Measurements from ENCODE around the gene KIF25.

KIF25 gene

GRCh38 chr6:168055696-168056489 lies 58.4 kb downstream of the KIF25 start:
- no peak overlapping the region for H3K27ac ChIP-seq
- H3K4me3 ChIP-seq: no peak overlapping the region

- H3K4me3 ChIP-seq: no peak overlapping the region
- no peak overlapping the region for H3K27ac ChIP-seq
Observed at GRCh38 chr6:168056892-168057527, 59.5 kb downstream of the KIF25 start.

GRCh38 chr6:168057836-168058235 lies 60.4 kb downstream of the KIF25 start:
- Histone ChIP-seq H3K27ac (no peak overlapping the region), H3K4me3 (no peak overlapping the region)

GRCh38 chr6:168058691-168059551 lies 61.5 kb downstream of the KIF25 start:
- H3K27ac ChIP-seq: no peak overlapping the region
- H3K4me3 ChIP-seq: no peak overlapping the region

- Histone ChIP-seq H3K27ac (no peak overlapping the region), H3K4me3 (no peak overlapping the region)
Observed at GRCh38 chr6:168060521-168060931, 63.1 kb downstream of the KIF25 start.

- no peak overlapping the region for H3K27ac ChIP-seq
- no peak overlapping the region for H3K4me3 ChIP-seq
Observed at GRCh38 chr6:168061269-168062210, 64.1 kb downstream of the KIF25 start.

GRCh38 chr6:168062346-168063289 lies 65.1 kb downstream of the KIF25 start:
- Histone ChIP-seq H3K4me3 (no peak overlapping the region), H3K27ac (no peak overlapping the region)

GRCh38 chr6:168063431-168063830 lies 66.0 kb downstream of the KIF25 start:
- Histone ChIP-seq H3K4me3 (no peak overlapping the region), H3K27ac (no peak overlapping the region)

- no peak overlapping the region for H3K4me3 ChIP-seq
- no peak overlapping the region for H3K27ac ChIP-seq
Observed at GRCh38 chr6:168064226-168064807, 66.8 kb downstream of the KIF25 start.

- no peak overlapping the region for H3K4me3 ChIP-seq
Observed at GRCh38 chr6:168067081-168067759, 69.7 kb downstream of the KIF25 start.

GRCh38 chr6:168070804-168071203 lies 73.3 kb downstream of the KIF25 start:
- H3K4me3 ChIP-seq: no peak overlapping the region
- H3K27ac ChIP-seq: no peak overlapping the region

More at GRCh38 chr6:168067081-168067759, 69.7 kb downstream of the KIF25 start:
- no peak overlapping the region for H3K27ac ChIP-seq

- Histone ChIP-seq H3K27ac (no peak overlapping the region), H3K4me3 (no peak overlapping the region)
Observed at GRCh38 chr6:168071620-168072019, 74.1 kb downstream of the KIF25 start.

GRCh38 chr6:168072261-168072660 lies 74.8 kb downstream of the KIF25 start:
- H3K27ac ChIP-seq: no peak overlapping the region
- H3K4me3 ChIP-seq: no peak overlapping the region

GRCh38 chr6:168072730-168073129 lies 75.3 kb downstream of the KIF25 start:
- Histone ChIP-seq H3K27ac (no peak overlapping the region), H3K4me3 (no peak overlapping the region)

GRCh38 chr6:168073937-168074730 lies 76.7 kb downstream of the KIF25 start:
- H3K4me3 ChIP-seq: no peak overlapping the region
- no peak overlapping the region for H3K27ac ChIP-seq

GRCh38 chr6:168075216-168075615 lies 77.7 kb downstream of the KIF25 start:
- no peak overlapping the region for H3K27ac ChIP-seq
- no peak overlapping the region for H3K4me3 ChIP-seq

GRCh38 chr6:168075787-168076202 lies 78.3 kb downstream of the KIF25 start:
- no peak overlapping the region for H3K4me3 ChIP-seq
- H3K27ac ChIP-seq: no peak overlapping the region
